RWPE2 (cell line): ENCODE data around the gene WWC2.

Experiments
- ATAC-seq: fragments of 200-7000 bp; cut with Tn5 transposase; 3 replicates; pipeline ENCODE4 v1.9.1; 2021; ENCODE audit warnings: low read depth
- DNase-seq: peaks from one replicate; pipeline ENCODE4 v3.0.0-alpha.2; 2020; ENCODE audit warnings: low spot score
- H3K27ac ChIP-seq: fragments of 450-650 bp; 2 replicates; pipeline ENCODE4 v1.5.1; 2017; ENCODE audit warnings: mild to moderate bottlenecking; ENCODE audit not compliant: poor library complexity, severe bottlenecking
- H3K27me3 ChIP-seq: fragments of 250-450 bp; sonication (Bioruptor Pico); 2 replicates; pipeline ENCODE4 v1.5.1; 2021; ENCODE audit warnings: mild to moderate bottlenecking, moderate library complexity; ENCODE audit not compliant: insufficient read depth, poor library complexity, severe bottlenecking
- H3K36me3 ChIP-seq: fragments of 250-450 bp; sonication (Bioruptor Pico); 2 replicates; pipeline ENCODE4 v1.5.1; 2020; ENCODE audit warnings: low read depth, mild to moderate bottlenecking, moderate library complexity
- H3K4me1 ChIP-seq: fragments of 250-450 bp; sonication (Bioruptor Pico); 2 replicates; pipeline ENCODE4 v1.5.1; 2021; ENCODE audit warnings: mild to moderate bottlenecking, moderate library complexity; ENCODE audit not compliant: insufficient read depth, poor library complexity, severe bottlenecking
- H3K4me3 ChIP-seq: fragments of 250-450 bp; sonication (Bioruptor Pico); 2 replicates; pipeline ENCODE4 v1.5.1; 2021; ENCODE audit warnings: mild to moderate bottlenecking, moderate library complexity; ENCODE audit not compliant: severe bottlenecking
- H3K9me3 ChIP-seq: fragments of 250-450 bp; sonication (Bioruptor Pico); 2 replicates; pipeline ENCODE4 v1.5.1; 2021; ENCODE audit warnings: mild to moderate bottlenecking, moderate library complexity; ENCODE audit not compliant: severe bottlenecking
- CTCF ChIP-seq: fragments of 450-650 bp; IDR thresholded peaks from one replicate; pipeline ENCODE4 v1.5.1; 2017; ENCODE audit warnings: mild to moderate bottlenecking, moderate library complexity; ENCODE audit not compliant: poor library complexity, severe bottlenecking

WWC2 gene

GRCh38 chr4:183348706-183349659 lies 249.9 kb downstream of the WWC2 start:
- Histone ChIP-seq H3K4me3 (no peak overlapping the region), H3K9me3 (no peaks in the 10 kb centered on the region), H3K27ac (peak overlapping the region; percentile 54), H3K4me1 (peaks cover 21% of the 10 kb centered on the region), H3K36me3 (no peaks in the 10 kb centered on the region), H3K27me3 (no peaks in the 10 kb centered on the region)
- ATAC-seq, result peak; percentile 76
- no peak for DNase-seq
- no peak for TF ChIP-seq CTCF

- DNase-seq, result no peak
- H3K27me3 ChIP-seq, result no peaks in the 10 kb centered on the region
- H3K36me3 ChIP-seq, result no peaks in the 10 kb centered on the region
- H3K4me1 ChIP-seq, result peaks cover 28% of the 10 kb centered on the region
- no peaks in the 10 kb centered on the region for H3K9me3 ChIP-seq
- ATAC-seq, result peak; percentile 78
- no peak for TF ChIP-seq CTCF
- peak overlapping the region; percentile 54 for H3K27ac ChIP-seq
- H3K4me3 ChIP-seq, result no peak overlapping the region
These were observed 250.6 kb downstream of the WWC2 start for GRCh38 chr4:183349673-183350072.

- Histone ChIP-seq H3K36me3 (no peaks in the 10 kb centered on the region), H3K27me3 (no peaks in the 10 kb centered on the region), H3K4me1 (peaks cover 36% of the 10 kb centered on the region), H3K27ac (peak overlapping the region; percentile 54), H3K4me3 (no peak overlapping the region), H3K9me3 (no peaks in the 10 kb centered on the region)
- no peak for ATAC-seq
- no peak for DNase-seq
- TF ChIP-seq CTCF, result no peak
These were observed 251.4 kb downstream of the WWC2 start for GRCh38 chr4:183350317-183351071.

- H3K36me3 ChIP-seq, result no peaks in the 10 kb centered on the region
- H3K4me1 ChIP-seq, result peaks cover 54% of the 10 kb centered on the region
- H3K27me3 ChIP-seq, result no peaks in the 10 kb centered on the region
- DNase-seq, result no peak
- no peaks in the 10 kb centered on the region for H3K9me3 ChIP-seq
- no peak overlapping the region for H3K4me3 ChIP-seq
- no peak for ATAC-seq
- TF ChIP-seq CTCF, result no peak
- H3K27ac ChIP-seq, result no peak overlapping the region
These were observed 253.5 kb downstream of the WWC2 start for GRCh38 chr4:183352546-183352945.
